SKM-1 treated with dmso at 0.1 percent for 144 hours (cell line): ENCODE measurements around the gene C12orf76.
"Not testable (repeated sequence)": the region's sequence is repeated elsewhere in the genome, so short reads cannot be mapped to it uniquely, and the experiment has no call there.

ENCODE experiments used
- DNase-seq: peaks from one replicate; lab custom pipeline; 2025; ENCODE audit not compliant: unreplicated experiment; lab: John Stamatoyannopoulos, UW

The C12orf76 gene

GRCh38 chr12:110065540-110065939 lies 17.2 kb upstream of the C12orf76 start:
- DNase-seq: no peak

- DNase-seq: no peak
Observed at GRCh38 chr12:110062241-110062640, 13.9 kb upstream of the C12orf76 start.

GRCh38 chr12:110059651-110060000 lies 11.3 kb upstream of the C12orf76 start:
- no peak for DNase-seq

- DNase-seq: no peak
Observed at GRCh38 chr12:110058875-110059615, 10.7 kb upstream of the C12orf76 start.

- not testable (repeated sequence) for DNase-seq
Observed at GRCh38 chr12:110056643-110057042, 8.3 kb upstream of the C12orf76 start.

GRCh38 chr12:110055375-110056352 lies 7.3 kb upstream of the C12orf76 start:
- not testable (repeated sequence) for DNase-seq

GRCh38 chr12:110050927-110051326 lies 2.6 kb upstream of the C12orf76 start:
- no peak for DNase-seq

GRCh38 chr12:110049666-110050065 lies 1.3 kb upstream of the C12orf76 start:
- not testable (repeated sequence) for DNase-seq

- not testable (repeated sequence) for DNase-seq
Observed at GRCh38 chr12:110049034-110049433, 712 bp upstream of the C12orf76 start.

GRCh38 chr12:110047297-110047940 lies 903 bp downstream of the C12orf76 start:
- no peak for DNase-seq

- no peak for DNase-seq
Observed at GRCh38 chr12:110046451-110047187, 1.7 kb downstream of the C12orf76 start.

GRCh38 chr12:110042264-110042663 lies 6.1 kb downstream of the C12orf76 start:
- no peak for DNase-seq

GRCh38 chr12:110039085-110039807 lies 9.1 kb downstream of the C12orf76 start:
- DNase-seq: no peak

- DNase-seq: no peak
Observed at GRCh38 chr12:110038741-110039084, 9.6 kb downstream of the C12orf76 start.

GRCh38 chr12:110037315-110037714 lies 11.0 kb downstream of the C12orf76 start:
- DNase-seq: no peak

GRCh38 chr12:110035534-110036104 lies 12.7 kb downstream of the C12orf76 start:
- no peak for DNase-seq

- DNase-seq: no peak
Observed at GRCh38 chr12:110033888-110034287, 14.4 kb downstream of the C12orf76 start.

- no peak for DNase-seq
Observed at GRCh38 chr12:110029290-110029815, 19.0 kb downstream of the C12orf76 start.

- no peak for DNase-seq
Observed at GRCh38 chr12:110028323-110028722, 20.0 kb downstream of the C12orf76 start.

- DNase-seq: no peak
Observed at GRCh38 chr12:110024051-110024450, 24.3 kb downstream of the C12orf76 start.
